DMS53 treated with DMSO at 0.1 percent for 48 hours (cell line): ENCODE measurements around the gene VAV1.
"Not testable (repeated sequence)": the region's sequence is repeated elsewhere in the genome, so short reads cannot be mapped to it uniquely, and the experiment has no call there.

Experiments
- DNase-seq: peaks from one replicate; lab custom pipeline; 2025; ENCODE audit not compliant: unreplicated experiment; lab: John Stamatoyannopoulos, UW

The VAV1 gene

DNA sequence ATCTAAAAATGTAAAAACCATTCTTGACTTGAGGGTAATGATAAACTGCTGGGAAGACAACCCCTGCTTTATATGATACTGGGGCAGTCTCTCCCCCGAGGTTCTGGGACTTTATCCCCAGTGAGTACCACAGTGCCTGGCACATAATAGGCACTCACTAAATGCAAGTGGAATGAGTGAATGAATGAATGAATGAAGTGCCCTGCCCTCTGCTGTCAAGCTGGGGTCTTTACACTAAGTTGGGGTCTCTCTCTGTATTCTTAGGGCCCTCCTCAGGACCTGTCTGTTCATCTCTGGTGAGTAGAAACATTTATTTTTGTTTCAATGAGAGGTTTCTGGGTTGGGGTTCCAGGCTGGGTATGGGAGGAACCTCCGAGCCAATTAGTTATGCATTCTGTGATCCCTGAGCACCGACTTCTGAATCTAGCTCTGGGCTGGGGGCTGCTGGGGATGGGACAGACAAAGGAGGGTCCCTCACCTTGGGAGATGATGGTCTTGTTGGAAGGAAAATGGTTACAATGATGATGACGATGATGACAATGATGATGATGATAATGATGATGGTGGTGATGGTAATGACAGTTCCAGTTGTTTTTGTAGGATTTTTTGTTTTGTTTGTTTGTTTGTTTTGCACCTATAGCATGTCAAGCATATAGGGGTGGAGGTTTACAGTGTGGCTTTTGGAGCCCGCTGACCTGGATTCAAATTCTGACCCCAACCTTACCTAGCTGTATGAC, 70.5 kb downstream of the VAV1 start:
- DNase-seq = no peak

DNA sequence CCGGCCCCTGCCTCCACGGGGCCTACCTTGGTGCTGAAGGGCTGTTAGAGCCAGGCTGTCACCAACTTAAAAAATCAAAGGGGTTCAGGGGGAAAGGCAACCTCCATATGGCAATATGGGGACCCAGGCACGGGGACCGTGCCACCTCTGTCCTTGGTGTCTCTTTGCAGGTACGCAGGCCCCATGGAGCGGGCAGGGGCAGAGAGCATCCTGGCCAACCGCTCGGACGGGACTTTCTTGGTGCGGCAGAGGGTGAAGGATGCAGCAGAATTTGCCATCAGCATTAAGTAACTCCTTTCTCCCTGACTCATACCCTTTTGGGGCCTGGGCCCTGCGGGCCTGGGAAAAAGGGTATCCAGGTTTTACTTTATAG, 75.3 kb downstream of the VAV1 start:
- no peak for DNase-seq

DNA sequence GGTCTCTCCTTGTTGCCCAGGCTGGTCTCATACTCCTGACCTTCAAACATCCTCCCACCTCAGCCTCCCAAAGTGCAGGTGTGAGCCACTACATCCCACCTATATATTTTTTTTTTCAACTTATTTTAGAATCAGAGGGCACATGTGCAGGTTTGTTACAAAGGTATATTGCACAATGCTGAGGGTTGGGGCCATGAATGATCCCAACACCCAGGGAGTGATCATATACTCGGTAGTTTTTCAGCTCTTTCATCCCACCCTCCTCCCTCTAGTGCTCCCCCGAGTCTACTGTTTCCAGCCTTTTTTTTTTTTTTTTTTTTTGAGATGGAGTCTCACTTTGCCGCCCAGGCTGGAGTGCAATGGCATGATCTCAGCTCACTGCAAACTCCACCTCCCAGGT, 76.5 kb downstream of the VAV1 start:
- no peak for DNase-seq

DNA sequence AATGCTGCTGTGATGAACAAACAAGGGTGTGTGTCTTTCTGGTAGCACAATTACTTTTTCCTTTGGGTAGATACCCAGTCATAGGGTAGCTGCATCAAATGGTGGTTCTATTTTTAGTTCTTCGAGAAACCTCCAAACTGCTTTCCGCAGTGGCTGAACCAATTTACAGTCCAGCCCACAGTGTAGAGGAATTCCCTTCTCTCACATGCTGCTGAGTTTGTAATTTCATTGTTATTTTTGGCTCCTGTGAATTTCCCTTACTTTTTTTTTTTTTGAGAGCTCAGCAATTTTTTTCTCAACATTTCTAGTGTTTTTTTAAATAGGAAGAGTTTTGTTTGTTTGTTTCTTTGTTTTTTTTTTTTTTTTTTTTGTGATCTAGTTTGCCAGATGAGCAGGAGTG, 77.4 kb downstream of the VAV1 start:
- no peak for DNase-seq

DNA sequence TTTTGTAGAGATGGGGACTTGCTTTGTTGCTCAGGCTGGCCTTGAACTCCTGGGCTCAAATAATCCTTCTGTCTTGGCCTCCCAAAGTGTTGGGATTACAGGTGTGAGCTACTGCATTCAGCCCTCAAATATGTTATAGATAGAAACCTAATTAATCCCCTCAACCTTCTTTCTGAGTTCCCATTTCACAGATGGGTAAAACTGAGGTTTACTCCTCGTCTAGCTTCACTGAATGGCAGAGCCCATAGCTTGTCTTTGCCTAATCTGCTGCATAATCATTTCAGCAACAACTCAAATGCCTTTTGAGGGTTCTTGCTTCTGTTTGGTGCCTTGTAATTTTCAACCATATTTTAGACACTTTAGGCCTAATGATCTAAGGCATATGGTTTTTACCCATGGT, 78.9 kb downstream of the VAV1 start:
- DNase-seq = no peak

DNA sequence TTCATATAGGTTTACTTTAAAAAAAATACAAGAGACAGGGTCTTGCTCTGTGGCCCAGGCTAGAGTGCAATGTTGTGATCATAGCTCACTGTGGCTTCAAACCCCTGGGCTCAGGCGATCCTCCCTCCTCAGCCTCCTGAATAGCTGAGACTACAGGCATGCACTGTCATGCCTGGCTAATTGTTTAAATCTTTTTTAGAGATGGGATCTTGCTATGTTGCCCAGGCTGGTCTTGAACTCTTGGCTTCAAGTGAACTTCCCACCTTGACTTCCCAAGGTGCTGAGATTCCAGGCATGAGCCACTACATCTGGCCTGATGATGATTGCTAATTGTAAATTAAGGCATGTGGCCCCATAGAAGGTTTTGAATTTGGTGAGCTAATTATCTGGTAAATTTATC, 79.5 kb downstream of the VAV1 start:
- no peak for DNase-seq

DNA sequence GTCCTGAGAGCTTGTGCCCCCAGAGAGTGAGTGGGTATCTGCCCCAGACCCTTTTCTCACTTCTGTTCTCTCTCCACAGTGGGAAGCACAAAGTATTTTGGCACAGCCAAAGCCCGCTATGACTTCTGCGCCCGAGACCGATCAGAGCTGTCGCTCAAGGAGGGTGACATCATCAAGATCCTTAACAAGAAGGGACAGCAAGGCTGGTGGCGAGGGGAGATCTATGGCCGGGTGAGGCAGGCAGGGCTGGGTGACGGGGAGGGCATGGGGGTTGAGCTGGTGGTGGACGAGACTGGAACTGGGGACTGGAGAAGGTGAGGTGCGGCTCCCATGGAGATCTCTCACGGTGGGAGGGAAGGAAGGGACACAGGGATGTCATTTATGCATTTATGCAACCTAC, 81.4 kb downstream of the VAV1 start:
- no peak for DNase-seq

DNA sequence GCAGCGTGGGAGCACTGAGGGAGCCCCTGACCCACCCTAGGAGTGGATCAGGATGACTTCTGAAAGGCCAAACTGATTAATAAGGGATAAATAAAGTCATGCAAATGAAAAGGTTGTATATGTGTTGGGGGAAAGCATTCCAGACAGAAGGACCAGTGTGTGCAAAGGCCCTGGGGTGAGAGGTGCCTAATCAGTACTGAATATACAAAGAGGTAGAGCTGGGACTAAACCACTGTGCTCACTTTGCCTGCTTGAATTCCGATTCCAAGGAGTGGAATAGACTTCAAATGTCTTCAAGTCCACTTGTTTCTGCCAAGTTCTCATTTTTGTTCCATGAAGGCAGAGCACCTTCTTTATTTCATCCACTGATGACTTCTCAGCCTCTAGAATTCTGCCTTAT, 82.2 kb downstream of the VAV1 start:
- no peak for DNase-seq

DNA sequence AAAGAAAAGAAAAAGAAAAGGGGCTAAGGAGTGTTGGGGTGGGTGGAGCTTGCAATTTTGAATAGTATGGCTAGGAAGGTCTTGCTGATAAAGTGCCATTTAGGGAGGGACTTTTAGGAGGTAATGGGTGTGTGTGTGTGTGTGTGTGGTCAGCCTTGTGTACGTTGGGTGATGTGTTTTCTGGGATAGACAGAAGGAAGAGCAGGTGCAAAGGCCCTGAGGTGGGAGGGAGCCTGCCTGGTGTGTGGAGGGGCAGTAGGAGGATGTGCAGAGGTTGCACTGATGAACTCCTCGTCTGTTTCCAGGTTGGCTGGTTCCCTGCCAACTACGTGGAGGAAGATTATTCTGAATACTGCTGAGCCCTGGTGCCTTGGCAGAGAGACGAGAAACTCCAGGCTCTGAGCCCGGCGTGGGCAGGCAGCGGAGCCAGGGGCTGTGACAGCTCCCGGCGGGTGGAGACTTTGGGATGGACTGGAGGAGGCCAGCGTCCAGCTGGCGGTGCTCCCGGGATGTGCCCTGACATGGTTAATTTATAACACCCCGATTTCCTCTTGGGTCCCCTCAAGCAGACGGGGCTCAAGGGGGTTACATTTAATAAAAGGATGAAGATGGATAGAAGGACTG, 84.4 kb downstream of the VAV1 start:
- DNase-seq = no peak

DNA sequence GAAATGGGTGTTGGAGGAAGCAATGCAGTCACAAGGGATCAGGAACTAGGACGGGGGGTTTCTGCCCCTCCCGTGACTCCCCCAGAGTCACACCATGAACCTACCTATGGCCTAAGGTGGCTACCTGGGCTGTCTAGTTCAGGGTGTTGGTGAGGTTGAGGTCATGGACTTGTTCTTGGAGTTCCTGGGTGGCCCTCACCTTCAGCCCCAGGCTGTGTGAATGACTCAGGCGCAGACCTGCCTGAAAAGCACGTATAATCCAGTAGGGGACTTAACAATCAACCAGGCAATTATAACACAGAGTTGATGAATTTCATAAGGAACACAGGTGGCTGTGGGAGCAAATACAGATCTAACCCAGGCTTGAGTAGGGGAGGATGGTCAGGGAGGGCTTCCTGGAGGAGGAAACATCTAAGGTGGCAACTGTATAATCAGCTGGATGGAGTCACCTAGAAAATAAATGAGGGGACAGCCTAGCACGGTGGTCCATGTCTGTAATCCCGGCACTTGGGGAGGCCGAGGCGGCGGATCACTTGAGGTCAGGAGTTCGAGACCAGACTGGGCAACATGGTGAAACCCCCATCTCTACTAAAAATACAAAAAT, 89.3 kb downstream of the VAV1 start:
- DNase-seq = no peak

DNA sequence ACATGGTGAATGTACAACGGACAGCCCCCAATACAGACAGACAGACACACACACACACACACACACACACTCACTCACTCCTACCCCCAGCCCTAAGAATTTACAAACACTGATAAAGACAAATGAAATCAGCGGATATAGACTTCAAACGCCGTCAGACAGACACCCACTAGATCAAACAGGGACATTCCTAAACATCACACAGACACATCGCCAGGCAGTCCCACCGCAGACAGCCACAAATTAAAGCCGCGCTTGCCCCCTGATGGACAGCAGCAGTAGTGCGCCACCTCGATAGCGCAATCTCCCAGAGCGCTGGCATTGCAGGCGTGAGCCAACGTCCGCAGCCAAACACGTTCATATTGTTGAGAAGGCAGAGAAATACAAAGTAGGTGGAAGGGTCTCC, 90.2 kb downstream of the VAV1 start:
- peak; percentile 29 for DNase-seq

DNA sequence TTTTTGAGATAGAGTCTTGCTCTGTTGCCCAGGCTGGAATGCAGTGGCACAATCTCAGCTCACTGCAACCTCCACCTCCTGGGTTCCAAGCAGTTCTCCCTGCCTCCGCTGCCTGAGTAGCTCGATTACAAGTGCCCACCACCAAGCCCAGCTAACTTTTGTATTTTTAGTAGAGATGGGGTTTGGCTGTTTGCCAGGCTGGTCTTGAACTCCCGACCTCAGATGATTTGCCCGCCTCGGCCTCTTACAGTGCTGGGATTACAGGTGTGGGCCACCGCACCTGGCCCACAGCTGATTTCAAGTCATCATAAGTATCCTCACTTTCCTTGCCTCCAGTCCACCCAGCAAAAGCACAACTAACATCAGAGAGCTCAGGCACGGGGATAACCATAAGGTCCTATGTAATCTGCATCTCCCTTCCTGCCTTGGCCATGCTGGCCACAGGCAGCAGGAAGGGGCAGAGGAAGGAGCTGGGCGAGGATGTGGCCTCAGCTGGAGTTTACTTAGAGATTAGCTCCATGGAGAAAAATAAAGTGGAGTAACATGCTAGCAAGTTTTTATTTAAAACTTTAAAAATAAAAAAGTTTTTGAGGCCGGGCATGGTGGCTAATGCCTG, 91.9 kb downstream of the VAV1 start:
- no peak for DNase-seq

DNA sequence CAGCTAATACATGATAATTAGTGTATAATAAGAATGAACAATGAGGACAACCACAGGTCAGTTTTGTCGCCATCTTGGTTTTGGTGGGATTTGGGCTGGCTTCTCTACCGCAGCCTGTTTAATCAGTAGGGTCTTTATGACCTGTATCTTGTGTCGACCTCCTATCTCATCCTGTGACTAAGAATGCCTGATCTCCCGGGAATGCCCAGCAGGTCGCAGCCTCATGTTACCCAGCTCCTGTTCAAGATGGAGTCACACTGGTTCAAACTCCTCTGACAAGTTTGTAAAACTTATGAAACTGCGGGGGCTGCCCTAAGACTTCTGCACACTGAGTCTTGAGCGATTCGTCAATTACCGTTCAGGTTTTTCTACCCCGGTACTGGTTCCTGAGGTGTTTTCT, 93.3 kb downstream of the VAV1 start:
- no peak for DNase-seq

DNA sequence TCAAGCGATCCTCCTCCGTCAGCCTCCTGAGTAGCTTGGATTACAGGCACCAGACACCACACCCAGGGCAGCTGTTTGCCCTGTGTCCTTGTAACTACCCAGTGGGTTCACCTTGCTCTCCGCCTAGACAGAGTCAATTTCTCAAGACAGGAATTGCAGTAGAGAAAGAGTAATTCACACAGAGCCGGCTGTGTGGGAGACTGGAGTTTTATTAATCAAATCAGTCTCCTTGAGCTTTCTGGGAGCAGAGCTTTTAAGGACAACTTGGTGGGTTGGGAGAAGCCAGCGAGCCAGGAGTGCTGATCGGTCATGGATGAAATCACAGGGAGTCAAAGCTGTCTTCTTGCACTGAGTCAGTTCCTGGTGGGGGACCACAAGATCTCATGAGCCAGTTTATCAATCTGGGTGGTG, 94.2 kb downstream of the VAV1 start:
- DNase-seq = no peak

DNA sequence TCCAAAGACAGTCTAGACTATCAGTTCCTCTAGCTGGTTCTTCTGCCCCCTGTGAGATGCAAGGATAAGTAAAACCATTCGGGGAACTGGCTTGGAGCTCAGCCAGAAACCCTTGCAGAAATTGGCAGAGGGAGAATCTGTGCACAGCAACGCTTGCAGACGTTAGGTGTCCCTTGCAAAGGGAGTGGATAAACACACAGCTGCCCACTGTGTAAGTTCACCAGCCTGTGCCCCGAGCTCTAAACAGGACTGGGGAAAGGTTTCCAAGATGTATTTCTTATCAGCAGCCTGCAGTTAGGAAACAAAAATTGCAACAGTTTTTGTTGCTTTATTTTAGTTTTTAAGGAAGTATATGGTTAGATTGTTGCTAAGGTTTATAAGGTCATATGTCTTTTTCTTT, 95.8 kb downstream of the VAV1 start:
- DNase-seq = no peak

DNA sequence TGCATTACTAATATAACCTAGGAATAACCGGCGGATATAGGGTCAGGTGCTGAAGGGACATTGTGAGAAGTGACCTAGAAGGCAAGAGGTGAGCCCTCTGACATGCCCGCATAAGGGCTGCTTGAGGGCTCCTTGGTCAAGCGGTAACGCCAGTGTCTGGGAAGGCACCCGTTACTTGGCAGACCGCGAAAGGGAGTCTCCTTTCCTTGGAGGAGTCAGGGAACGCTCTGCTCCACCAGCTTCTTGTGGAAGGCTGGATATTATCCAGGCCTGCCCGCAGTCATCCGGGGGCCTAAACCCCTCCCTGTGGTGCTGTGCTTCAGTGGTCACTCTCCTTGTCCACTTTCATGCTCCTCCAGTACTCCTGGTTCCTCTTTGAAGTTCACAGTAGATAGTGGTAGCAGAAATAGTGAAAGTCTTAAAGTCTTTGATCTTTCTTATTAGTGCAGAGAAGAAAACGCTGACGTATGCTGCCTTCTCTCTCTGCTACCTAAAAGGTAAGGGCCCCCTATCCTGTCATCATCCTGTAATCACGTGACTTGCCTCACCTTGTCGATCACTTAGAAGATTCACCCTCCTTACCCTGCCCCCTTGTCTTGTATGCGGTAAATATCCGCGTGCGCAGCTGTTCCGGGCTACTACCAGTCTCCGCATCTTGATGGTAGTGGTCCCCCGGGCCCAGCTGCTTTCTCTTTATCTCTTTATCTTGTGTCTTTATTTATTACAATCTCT, 96.8 kb downstream of the VAV1 start:
- not testable (repeated sequence) for DNase-seq

DNA sequence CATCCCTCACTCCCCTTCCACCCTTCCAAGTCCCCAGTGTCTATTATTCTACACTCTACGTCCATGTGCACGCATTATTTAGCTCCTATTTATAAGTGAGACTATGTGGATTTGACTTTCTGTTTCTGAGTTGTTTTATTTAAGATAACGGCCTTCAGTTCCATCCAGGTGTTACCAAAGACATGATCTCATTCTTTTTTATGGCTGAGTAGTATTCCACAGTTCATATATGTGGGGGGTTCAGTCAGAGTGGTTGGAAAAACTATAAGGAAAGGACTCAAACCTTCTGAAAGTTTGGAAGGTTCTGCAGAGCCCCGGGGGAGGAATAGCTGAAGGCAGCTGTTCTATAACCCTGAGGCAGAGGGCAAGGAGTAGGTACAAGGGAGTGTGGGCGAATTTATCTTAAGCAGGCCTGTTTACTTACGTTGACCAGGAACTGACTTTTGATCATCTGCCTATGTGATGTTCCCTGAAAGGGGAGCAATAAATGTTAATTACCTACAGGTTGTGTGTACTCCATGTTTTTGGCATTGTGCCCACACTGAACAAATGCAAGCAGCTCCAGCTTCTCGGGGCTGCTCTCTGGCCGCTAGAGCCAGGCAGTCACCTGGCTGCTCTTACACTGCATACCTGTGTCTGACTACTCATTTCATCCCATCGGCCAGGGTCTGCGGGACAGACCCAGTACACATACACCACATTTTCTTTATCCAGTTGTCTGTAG, 101.4 kb downstream of the VAV1 start:
- DNase-seq = no peak

DNA sequence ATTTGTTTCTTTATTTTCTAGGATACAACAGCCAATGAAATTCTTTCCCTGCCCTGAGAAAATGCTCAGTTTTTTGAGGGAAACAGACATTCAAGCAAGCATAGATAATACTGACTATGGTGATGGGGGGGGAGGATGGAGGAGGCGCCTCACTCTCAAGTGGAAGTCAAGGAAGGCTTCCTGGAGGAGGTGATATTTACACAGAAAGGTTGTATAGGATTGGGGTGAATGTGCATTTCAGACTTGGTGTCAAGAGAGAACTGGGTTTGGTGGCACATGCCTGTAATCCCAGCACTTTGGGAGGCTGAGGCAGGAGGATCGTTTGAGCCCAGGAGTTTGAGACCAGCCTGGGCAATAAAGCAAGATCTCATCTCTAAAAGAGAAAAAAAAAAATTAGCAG, 102.7 kb downstream of the VAV1 start:
- DNase-seq = no peak

DNA sequence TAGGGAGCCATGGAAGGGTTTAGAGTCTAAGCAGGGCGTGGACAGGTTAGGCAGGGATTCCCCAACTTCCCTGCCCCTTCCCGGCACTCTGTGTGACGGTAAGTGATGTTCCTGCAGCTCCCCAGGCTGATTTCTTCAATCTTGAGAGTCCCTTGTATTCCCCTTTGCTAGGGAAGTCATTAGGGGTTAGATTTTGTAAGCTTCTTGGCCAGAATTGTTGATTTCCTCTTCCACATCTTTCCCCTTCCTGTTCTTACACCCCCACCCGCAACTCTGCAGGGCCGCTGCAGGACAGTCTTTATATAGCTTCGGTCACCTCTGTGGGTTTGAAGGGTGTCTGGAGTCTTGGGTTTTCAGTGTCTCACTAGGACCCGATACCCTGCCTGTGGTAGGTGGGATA, 104.2 kb downstream of the VAV1 start:
- DNase-seq = no peak

DNA sequence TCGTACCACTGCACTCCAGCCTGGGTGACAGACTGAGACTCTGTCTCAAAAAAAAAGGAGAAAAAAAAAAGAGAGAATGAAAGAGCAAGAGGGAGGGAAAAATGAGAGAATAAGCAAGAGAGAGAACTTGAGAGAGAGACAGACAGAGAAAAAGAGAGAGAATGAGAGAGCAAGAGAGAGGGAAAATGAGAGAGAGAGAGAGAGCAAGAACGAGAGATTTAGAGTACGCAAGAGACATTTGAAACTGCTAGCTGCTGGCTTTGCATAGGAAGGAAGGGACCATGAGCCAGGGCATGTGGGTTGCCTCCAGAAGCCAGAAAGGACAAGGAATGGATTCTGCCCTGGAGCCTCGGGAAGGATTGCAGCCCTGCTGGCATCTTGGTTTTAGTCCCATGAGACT, 105.3 kb downstream of the VAV1 start:
- DNase-seq = no peak
